NOMO-1 treated with DMSO at 0.1 percent for 48 hours (cell line): ENCODE measurements around the gene FASN.
A peak's percentile ranks its signal among the peaks of the same experiment; 100 is the strongest.

Source experiments
- DNase-seq: peaks from one replicate; lab custom pipeline; 2025; ENCODE audit not compliant: unreplicated experiment; lab: John Stamatoyannopoulos, UW

The FASN gene

DNA sequence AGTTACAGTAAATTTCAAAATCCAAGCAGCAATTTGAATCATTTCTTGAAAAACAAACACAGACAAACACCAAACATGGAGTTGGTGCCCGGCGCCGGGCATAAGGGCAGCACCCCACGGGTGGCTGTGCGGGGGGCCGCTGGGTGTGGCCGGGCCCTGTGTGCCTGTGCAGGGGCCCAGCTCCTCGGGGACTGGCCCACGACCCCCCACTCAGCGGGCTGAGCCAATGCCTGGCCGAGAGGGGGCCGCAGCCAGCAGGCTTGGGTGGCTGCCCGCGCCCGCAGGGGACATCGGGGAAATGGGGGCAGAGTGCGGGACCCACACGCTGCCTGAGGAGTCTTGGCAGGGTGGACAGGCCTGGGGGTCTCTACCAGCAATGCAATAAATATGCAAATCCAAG lies 19.6 kb downstream of the FASN start:
- DNase-seq: no peak

DNA sequence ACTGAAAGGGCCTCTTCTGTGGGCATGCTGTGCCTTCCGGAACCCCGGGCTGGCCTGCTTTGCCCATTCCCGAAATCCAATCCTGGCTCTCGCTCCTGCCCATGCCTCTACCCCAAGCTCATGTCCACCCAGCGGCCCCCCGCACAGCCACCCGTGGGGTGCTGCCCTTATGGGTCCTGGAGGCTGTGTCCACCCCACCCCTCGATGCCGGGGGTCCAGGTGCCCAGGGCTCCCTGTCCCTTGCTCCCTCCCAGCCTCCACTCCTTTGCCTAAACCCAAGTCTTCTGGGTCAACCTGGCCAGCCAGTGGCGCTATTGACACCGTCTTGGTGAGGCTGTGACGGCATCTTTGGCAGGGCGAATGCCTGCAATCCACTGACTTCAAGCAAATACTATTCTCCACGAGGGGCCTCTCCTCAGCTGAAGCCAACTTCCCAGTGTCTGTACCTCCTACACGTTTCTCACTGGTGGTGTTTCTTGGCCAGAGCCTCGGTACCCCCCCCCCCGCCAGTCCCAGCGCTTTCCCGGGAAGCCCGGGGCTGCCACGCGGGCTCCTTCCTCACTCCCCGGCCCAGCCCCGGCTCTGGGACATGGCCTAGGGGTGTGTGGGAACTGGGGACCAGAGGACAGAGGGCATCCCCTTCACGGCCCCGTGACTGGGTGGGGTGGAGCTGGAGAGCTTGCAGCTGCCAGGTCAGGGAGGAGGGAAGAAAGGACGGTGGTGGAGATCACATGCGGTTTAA lies 20.2 kb downstream of the FASN start:
- DNase-seq: no peak

DNA sequence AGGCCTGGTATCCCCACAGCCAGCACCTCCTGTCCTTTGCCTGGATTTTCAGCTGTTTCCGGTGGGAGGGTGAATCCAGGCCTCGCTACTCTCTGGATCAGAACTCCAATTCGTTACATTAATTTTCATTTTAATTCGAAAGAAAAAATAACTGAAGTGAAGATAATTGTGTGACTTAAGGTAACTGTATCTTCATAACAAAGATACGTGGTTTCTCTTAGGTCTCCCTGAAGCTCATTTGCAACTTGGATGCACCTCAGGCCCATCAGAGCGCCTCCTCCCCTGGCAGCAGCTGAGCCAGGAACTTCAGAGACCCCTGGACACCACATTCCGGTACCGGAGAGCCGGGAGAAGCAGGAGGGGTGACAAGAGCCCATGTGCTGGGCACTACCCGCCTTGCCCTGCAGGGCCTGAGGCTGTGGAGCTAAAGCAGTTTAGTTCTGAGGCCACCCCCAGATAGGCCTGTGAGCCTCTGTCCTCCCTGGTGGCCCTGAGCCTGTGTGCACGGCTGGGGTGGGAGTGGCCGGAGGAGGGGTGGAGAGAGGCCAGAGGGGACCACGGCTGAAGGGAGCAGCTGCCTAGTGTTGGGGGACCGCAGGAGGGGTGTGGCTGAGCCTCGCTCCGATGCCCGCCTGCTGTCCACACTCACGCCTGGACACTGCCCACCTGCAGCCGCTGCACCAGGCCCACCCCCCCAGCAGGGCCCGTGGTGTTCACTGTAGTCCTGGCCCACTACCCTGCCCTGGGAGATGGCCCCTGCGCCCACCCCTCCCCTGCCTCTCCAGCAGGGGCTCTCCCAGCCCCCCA lies 21.0 kb downstream of the FASN start:
- no peak for DNase-seq

- no peak for DNase-seq
Measured at GRCh38 chr17:82076018-82076784, 21.8 kb downstream of the FASN start.

GRCh38 chr17:82073446-82073845 lies 24.6 kb downstream of the FASN start:
- DNase-seq: no peak

DNA sequence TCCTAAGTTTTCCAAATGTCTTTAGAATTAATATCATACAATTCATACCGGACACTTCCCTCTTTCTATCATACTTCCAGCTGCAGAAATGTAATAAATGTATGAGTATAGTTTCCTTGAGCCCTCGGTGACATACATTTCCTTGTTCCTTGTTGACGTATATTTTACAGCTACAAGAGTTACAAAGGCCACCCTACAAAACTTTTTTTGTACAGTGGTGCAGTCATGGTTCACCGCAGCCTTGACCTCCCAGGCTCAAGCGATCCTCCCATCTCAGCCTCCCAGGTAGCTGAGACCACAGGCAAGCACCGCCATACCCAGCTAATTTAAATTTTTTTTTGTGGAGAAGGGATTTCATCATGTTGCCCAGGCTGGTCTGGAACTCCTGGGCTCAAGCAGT lies 25.2 kb downstream of the FASN start:
- no peak for DNase-seq

GRCh38 chr17:82070611-82071010 lies 27.4 kb downstream of the FASN start:
- DNase-seq: no peak

- DNase-seq: peak; percentile 10
Measured at GRCh38 chr17:82065638-82066303, 32.3 kb downstream of the FASN start, which contains the start of gene DUS1L. Gene DUS1L, minus strand, starts transcription at chr17:82065804. Its CDS starts 745 bp downstream, at chr17:82065059.

GRCh38 chr17:82065193-82065637 lies 32.8 kb downstream of the FASN start:
- no peak for DNase-seq

GRCh38 chr17:82064433-82065192 lies 33.4 kb downstream of the FASN start:
- DNase-seq: no peak

- no peak for DNase-seq
Measured at GRCh38 chr17:82063424-82064415, 34.3 kb downstream of the FASN start.

DNA sequence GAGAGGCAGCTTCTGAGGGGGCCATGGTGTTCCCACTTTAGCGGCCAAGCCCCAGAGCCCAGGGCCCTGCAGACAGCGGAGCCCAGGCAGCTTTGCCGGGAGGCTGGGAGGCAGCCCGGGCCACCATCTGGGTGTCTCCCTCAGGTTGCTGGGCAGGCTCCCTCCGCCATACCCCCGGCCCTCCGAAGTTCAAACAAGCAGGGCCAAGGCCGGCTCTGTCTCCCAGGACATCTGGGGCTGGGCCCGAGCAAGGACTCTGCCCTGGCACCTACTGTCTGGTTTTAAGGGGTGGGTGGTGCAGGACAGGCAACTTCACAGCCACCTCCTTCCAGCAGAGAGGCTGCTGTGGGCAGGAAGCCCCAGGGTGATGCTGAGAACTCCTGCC lies 35.1 kb downstream of the FASN start:
- no peak for DNase-seq

DNA sequence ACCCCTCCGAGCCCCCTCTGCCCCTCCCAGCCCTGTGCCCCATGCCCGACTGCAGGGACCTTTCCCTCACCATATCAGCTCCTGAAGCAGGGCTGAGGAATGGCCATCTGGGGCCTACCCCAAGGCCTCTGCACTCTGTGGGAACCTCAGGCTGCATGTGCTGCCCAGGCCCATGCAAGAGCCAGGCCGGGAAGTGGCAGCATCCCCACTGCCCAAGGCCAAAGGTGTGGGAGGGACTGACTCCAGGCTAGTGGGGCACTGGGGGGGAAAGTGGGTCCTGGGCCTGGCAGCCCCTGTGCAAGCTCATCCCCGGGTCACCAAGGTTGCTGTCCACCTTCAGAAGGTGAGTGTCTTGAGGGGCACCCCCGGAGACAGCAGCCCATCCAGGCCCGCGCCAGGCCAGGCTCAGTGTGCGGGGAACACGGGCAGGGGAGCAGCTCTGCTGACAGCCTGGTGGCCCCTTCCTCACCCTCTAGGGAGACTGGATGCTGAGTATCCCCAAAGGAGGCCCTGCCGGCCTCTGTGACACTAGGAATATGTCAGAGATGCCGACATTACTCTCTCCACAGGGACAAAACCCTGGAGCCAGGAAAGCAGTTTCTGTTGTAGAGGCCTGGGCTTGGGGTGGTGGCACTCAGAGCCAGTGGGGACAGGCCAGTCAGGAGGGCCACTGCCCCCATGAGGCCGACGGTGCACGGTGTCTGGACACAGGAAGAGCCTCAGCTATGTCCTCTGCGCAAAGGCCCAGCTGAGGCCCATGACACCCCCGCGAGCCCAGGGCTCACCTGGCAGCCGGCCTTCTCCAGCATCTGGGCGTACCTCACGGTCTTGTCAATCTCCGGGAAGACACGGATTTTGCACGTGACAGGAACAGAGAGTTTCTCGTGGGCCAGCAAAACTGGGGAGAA lies 35.7 kb downstream of the FASN start:
- no peak for DNase-seq

- no peak for DNase-seq
Measured at GRCh38 chr17:82061047-82061925, 36.8 kb downstream of the FASN start.

DNA sequence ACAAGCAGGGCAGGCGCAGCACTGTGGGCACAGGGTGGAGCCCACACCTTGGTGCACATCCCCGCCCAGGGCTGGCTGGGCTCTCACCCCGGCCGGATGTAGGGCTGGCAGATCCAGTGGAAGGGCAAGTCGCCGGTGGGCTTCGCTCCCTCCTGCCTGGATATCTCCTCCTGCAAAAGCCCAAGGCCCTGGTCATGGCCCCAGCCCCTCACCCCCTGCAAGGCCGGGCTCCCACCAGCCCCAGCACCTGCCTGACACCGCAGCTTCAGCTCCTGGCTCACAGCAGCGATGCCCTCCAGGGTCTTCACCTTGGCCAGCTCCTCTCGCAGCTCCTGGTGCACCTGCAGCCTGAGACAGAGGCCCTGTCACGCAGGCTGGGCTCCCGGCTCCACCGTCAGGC lies 37.4 kb downstream of the FASN start:
- DNase-seq: no peak

- no peak for DNase-seq
Measured at GRCh38 chr17:82060001-82060380, 38.0 kb downstream of the FASN start.
